ENCODE data around the gene LRBA.

- TF ChIP-seq ATF3 (IDR thresholded peaks at IDR 0.05) (no peak), CTCF (IDR thresholded peaks at IDR 0.05; ENCODE audit: low read depth, low read length, missing input control) (no peak), EGR1 (IDR thresholded peaks at IDR 0.05; ENCODE audit: low read depth in 2 of 2) (no peak), REST (IDR thresholded peaks at IDR 0.05) (no peak), GABPA (IDR thresholded peaks at IDR 0.05 in 1 of 2, conservative IDR thresholded peaks at IDR 0.05 in 1 of 2) (no peak), MAX (IDR thresholded peaks at IDR 0.05) (no peak)
Measured at GRCh38 chr4:150818661-150819060, 196.4 kb downstream of the LRBA start.

Data from liver (tissue), 3 donors.